KOPT-K1 (cell line): ENCODE results near the gene PRRT1B.

Experiments
- H3K27ac ChIP-seq: fragments of 200-600 bp; sonication (generic); 2 replicates; pipeline ENCODE4 v1.5.1; 2016; ENCODE audit warnings: antibody characterized with exemption, mild to moderate bottlenecking, low read depth, low read length; ENCODE audit not compliant: poor library complexity, severe bottlenecking
- H3K36me3 ChIP-seq: fragments of 200-600 bp; sonication (generic); 2 replicates; pipeline ENCODE4 v1.5.1; 2017; ENCODE audit warnings: antibody characterized with exemption, mild to moderate bottlenecking, low read length, moderate library complexity; ENCODE audit not compliant: insufficient read depth
- H3K9me3 ChIP-seq: fragments of 200-600 bp; sonication (generic); 2 replicates; pipeline ENCODE4 v1.5.1; 2017; ENCODE audit warnings: antibody characterized with exemption, low read length, mild to moderate bottlenecking; ENCODE audit not compliant: insufficient read depth, poor library complexity, severe bottlenecking

PRRT1B gene

DNA sequence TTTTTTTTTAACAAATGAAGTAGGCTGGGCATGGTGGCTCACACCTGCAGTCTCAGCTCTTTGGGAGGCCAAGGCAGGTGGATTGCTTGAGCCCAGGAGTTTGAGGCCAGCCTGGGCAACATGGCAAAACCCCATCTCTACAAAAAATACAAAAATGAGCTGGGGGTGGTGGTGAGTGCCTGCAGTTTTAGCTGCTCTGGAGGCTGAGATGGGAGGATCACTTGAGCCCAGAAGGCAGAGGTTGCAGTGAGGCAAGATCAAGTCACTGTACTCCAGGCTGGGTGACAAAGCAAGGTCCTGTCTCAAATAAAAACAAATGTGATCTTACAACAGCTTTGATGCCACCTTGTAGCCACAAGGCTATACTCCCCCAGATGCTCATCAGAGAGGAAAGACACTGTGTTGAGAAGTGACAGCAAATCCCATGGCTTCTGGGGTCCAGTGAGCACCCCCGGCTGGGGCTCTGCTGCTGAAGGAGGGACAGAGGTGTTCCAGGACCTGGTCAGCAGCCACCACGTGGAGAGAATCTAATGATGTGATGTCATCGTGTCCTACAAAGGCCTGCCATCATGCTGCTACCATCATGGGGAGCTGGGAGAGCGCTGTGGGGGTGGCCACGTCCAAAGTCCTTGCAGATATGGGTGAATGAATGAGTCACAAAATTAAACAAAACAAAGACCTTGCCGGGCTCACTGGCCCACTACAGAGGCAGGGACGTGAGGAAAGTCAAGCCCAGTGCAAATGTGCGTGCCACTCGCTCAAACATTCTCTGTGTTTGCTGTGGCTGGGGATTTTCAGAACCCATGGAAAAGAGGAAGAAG lies 60.7 kb downstream of the PRRT1B start:
- Histone ChIP-seq H3K9me3 (no peaks in the 10 kb centered on the region), H3K36me3 (peaks cover 21% of the 10 kb centered on the region; the same call in 1 of the 2 replicates), H3K27ac (no peak overlapping the region)

DNA sequence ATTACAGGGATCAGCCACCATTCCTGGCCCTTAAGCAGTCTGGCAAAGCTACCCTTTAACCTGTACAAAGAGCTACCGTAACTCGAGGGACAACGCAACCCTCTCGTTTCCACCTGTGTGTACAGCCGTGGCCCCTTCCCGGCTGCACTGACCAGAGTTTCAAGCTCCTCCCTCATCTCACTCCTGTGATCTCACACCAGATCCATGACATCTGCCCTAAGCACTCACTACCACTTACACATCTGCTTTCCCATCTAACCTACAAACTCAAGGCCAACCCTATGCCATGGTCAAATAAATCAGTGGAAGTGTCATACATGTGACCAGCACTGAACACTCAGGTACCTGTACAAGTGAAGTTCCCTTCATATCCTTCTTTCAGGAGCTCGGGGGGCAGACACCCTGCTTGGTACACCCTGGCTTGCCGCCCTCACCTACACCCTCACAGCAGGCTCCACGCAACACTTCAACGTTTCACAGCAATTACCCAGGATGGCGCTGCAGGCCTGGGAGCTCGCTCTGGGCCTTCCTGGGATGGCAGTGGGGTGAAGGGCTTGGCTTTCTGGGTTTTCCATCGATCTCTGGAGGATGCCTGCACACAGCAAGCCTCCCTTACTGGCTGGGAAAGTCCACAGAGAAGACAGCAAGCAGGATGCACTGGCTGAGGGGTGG lies 61.7 kb downstream of the PRRT1B start:
- peaks cover 12% of the 10 kb centered on the region; the same call in 1 of the 2 replicates for H3K36me3 ChIP-seq
- no peak overlapping the region for H3K27ac ChIP-seq

DNA sequence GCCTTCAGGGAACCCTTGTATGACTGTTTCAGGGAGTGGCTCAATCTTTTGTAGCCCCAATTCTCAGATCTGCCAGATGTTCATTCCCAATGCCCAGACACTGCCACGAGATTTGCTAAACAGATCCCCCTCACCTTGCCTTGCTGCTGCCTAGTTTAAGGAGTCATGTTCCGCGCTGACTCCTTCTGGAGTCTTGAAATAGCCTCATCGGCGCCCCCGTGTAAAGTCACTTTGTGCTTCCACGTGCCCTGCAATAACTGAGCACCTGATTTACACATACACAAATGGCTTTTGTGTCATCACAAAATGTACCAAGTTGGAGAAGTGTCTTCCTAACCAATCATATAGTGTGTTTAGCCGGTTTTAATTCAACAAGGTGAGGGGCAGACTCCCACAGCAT lies 62.3 kb downstream of the PRRT1B start:
- H3K36me3 ChIP-seq = peaks cover 16% of the 10 kb centered on the region; the same call in 1 of the 2 replicates
- H3K9me3 ChIP-seq = no peaks in the 10 kb centered on the region
- no peak overlapping the region for H3K27ac ChIP-seq

More for the DNA sequence above, 61.7 kb downstream of the PRRT1B start:
- H3K9me3 ChIP-seq = no peaks in the 10 kb centered on the region

DNA sequence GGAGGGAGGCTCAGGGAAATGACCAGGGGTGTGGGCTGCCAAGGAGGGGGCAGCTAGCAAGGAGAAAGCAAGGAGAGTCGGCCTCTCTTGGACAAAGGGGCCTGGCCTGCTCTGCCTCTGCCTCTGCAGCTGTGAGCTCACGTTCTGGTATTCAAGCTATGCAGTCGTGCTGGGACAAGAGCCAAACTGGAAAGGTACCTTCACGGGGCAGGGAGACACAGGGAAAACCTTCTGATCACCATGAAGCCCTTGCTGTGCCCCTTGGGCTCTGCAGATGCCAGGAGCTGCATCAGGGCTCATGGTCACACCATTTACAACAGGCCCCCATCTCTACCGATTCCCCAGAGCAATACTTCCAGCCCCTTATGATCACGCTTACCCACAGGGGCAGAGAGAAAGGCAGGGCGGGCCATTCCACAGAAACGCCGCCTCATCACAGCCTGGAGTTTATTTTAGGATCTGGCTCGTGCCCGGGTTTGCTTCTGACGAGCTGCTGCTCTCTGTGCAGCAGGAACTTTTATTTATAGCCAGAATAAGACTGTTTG lies 63.2 kb downstream of the PRRT1B start:
- peaks cover 26% of the 10 kb centered on the region for H3K36me3 ChIP-seq
- no peak overlapping the region for H3K27ac ChIP-seq
- no peaks in the 10 kb centered on the region for H3K9me3 ChIP-seq
